OCI-LY1 (cell line): ENCODE measurements around the gene ANKRD55.
"Not testable (repeated sequence)": the region's sequence is repeated elsewhere in the genome, so short reads cannot be mapped to it uniquely, and the experiment has no call there.

ENCODE experiments used
- H2AFZ ChIP-seq: fragments of 200-600 bp; sonication (generic), shearing (Covaris generic); 2 replicates; pipeline ENCODE4 v1.6.0; 2014; ENCODE audit warnings: antibody characterized with exemption, mild to moderate bottlenecking, low read length
- H3F3A ChIP-seq: fragments of 200-600 bp; sonication (generic), shearing (Covaris generic); 2 replicates; pipeline ENCODE4 v1.6.0; 2014; ENCODE audit warnings: mild to moderate bottlenecking, antibody characterized with exemption, low read length, moderate library complexity; ENCODE audit not compliant: insufficient read depth
- H3K27ac ChIP-seq: fragments of 200-600 bp; sonication (generic); 2 replicates; pipeline ENCODE4 v1.5.1; 2014; ENCODE audit warnings: low read length, mixed run types, mild to moderate bottlenecking, low read depth; ENCODE audit not compliant: poor library complexity, severe bottlenecking
- H3K27me3 ChIP-seq: fragments of 200-600 bp; sonication (generic); 2 replicates; pipeline ENCODE4 v1.6.0; 2014; ENCODE audit warnings: antibody characterized with exemption, mild to moderate bottlenecking, low read length, moderate library complexity; ENCODE audit not compliant: insufficient read depth
- H3K36me3 ChIP-seq: fragments of 200-600 bp; sonication (generic); 2 replicates; pipeline ENCODE4 v1.6.1; 2014; ENCODE audit warnings: mild to moderate bottlenecking, antibody characterized with exemption, low read length, moderate library complexity, mixed read lengths; ENCODE audit not compliant: insufficient read depth
- H3K4me1 ChIP-seq: fragments of 200-600 bp; sonication (generic); 2 replicates; pipeline ENCODE4 v1.5.1; 2014; ENCODE audit warnings: mild to moderate bottlenecking, low read length, moderate library complexity; ENCODE audit not compliant: insufficient read depth, severe bottlenecking
- H3K4me2 ChIP-seq: fragments of 200-600 bp; sonication (generic), shearing (Covaris generic); 2 replicates; pipeline ENCODE4 v1.6.1; 2014; ENCODE audit warnings: low read length
- H3K4me3 ChIP-seq: fragments of 200-600 bp; sonication (generic); 2 replicates; pipeline ENCODE4 v1.5.1; 2014; ENCODE audit warnings: low read length, low read depth, mild to moderate bottlenecking, mixed read lengths; ENCODE audit not compliant: poor library complexity, severe bottlenecking
- H3K79me2 ChIP-seq: fragments of 200-600 bp; shearing (Covaris generic); 2 replicates; pipeline ENCODE4 v1.6.1; 2016; ENCODE audit warnings: mixed run types, low read length, mixed read lengths; ENCODE audit not compliant: insufficient read depth
- H3K9ac ChIP-seq: fragments of 200-600 bp; sonication (generic), shearing (Covaris generic); 2 replicates; pipeline ENCODE4 v1.6.1; 2014; ENCODE audit warnings: mild to moderate bottlenecking, low read length, mixed read lengths
- H3K9me2 ChIP-seq: fragments of 200-600 bp; sonication (generic), shearing (Covaris generic); 2 replicates; pipeline ENCODE4 v1.6.1; 2014; ENCODE audit warnings: low read depth, mild to moderate bottlenecking, low read length, mixed read lengths
- H3K9me3 ChIP-seq: fragments of 200-600 bp; shearing (Covaris generic); 2 replicates; pipeline ENCODE4 v1.6.1; 2014; ENCODE audit warnings: low read length, mixed read lengths
- H4K20me1 ChIP-seq: fragments of 200-600 bp; sonication (generic), shearing (Covaris generic); 2 replicates; pipeline ENCODE4 v1.6.0; 2016; ENCODE audit warnings: mild to moderate bottlenecking, low read length; ENCODE audit not compliant: insufficient read depth
- CTCF ChIP-seq: fragments of 200-600 bp; sonication (generic), shearing (Covaris generic); IDR thresholded peaks from 2 replicates; pipeline ENCODE4 v1.5.1; 2017; ENCODE audit warnings: mild to moderate bottlenecking, antibody characterized with exemption, low read length, moderate library complexity, mixed read lengths
- EZH2 ChIP-seq: fragments of 200-600 bp; sonication (generic), shearing (Covaris generic); IDR thresholded peaks from 2 replicates; pipeline ENCODE4 v1.8.0; 2017; ENCODE audit warnings: borderline replicate concordance, mixed run types, mild to moderate bottlenecking, antibody characterized with exemption, low read length, moderate library complexity, mixed read lengths

The ANKRD55 gene

GRCh38 chr5:56270568-56271392 is 37.6 kb upstream of the ANKRD55 start:
- Histone ChIP-seq H3K4me2 (peak overlapping the region; percentile 10; the same call in 1 of the 2 replicates), H3K9me2 (no peaks in the 10 kb centered on the region), H3K9me3 (no peaks in the 10 kb centered on the region), H3K4me3 (no peak overlapping the region), H3K4me1 (peaks cover 10% of the 10 kb centered on the region), H4K20me1 (no peaks in the 10 kb centered on the region), H3K27me3 (no peaks in the 10 kb centered on the region), H3K9ac (no peak overlapping the region), H3K79me2 (no peaks in the 10 kb centered on the region), H2AFZ (no peak overlapping the region), H3K27ac (no peak overlapping the region), H3K36me3 (no peaks in the 10 kb centered on the region), H3F3A (no peaks in the 10 kb centered on the region)
- TF ChIP-seq CTCF = peak; percentile 83
- TF ChIP-seq EZH2 = no peak

GRCh38 chr5:56270058-56270457 is 36.9 kb upstream of the ANKRD55 start:
- no peaks in the 10 kb centered on the region for H3F3A ChIP-seq
- no peaks in the 10 kb centered on the region for H4K20me1 ChIP-seq
- H3K79me2 ChIP-seq = no peaks in the 10 kb centered on the region
- no peak overlapping the region for H3K4me2 ChIP-seq
- H3K36me3 ChIP-seq = no peaks in the 10 kb centered on the region
- H3K9me3 ChIP-seq = no peaks in the 10 kb centered on the region
- no peak overlapping the region for H2AFZ ChIP-seq
- peaks cover 10% of the 10 kb centered on the region for H3K4me1 ChIP-seq
- no peak for TF ChIP-seq EZH2
- TF ChIP-seq CTCF = no peak
- no peak overlapping the region for H3K27ac ChIP-seq
- H3K4me3 ChIP-seq = no peak overlapping the region
- no peak overlapping the region for H3K9ac ChIP-seq
- no peaks in the 10 kb centered on the region for H3K9me2 ChIP-seq
- H3K27me3 ChIP-seq = no peaks in the 10 kb centered on the region

- no peak overlapping the region for H3K4me3 ChIP-seq
- H3K9me3 ChIP-seq = no peaks in the 10 kb centered on the region
- no peak overlapping the region for H3K9ac ChIP-seq
- H2AFZ ChIP-seq = no peak overlapping the region
- H3K27ac ChIP-seq = no peak overlapping the region
- H3K79me2 ChIP-seq = no peaks in the 10 kb centered on the region
- H3K36me3 ChIP-seq = no peaks in the 10 kb centered on the region
- no peaks in the 10 kb centered on the region for H4K20me1 ChIP-seq
- H3K4me2 ChIP-seq = no peak overlapping the region
- TF ChIP-seq EZH2 (no peak), CTCF (peak; percentile 27; the same call in 1 of the 2 replicates)
- no peaks in the 10 kb centered on the region for H3K27me3 ChIP-seq
- peaks cover 10% of the 10 kb centered on the region for H3K4me1 ChIP-seq
- no peaks in the 10 kb centered on the region for H3K9me2 ChIP-seq
- no peaks in the 10 kb centered on the region for H3F3A ChIP-seq
Observed at GRCh38 chr5:56269216-56269927, 36.2 kb upstream of the ANKRD55 start.

- H3K9me3 ChIP-seq, H3K36me3 ChIP-seq, H3K4me2 ChIP-seq, H3K4me3 ChIP-seq, H3F3A ChIP-seq, H3K27ac ChIP-seq, H3K9ac ChIP-seq, H4K20me1 ChIP-seq, H3K27me3 ChIP-seq, H3K79me2 ChIP-seq, H3K9me2 ChIP-seq, H2AFZ ChIP-seq: not testable (repeated sequence)
- peaks cover 10% of the 10 kb centered on the region for H3K4me1 ChIP-seq
Observed at GRCh38 chr5:56268707-56269106, 35.6 kb upstream of the ANKRD55 start.
